OCI-LY7 (cell line): ENCODE data around the gene BDH1. TPM values are rescaled to one million over a fixed set of nuclear protein-coding genes. Genes with fewer than 3 reads are reported as not detected.

Experiments
- BruUV-seq: library from RNA; stranded (reverse); fragments of 400-500 nt; replicated peaks from 2 replicates; lab custom pipeline; 2021; lab: Mats Ljungman, UMichigan
- CTCF ChIA-PET: fragments of 300-600 bp; sonication (Branson Sonifier 250); formaldehyde crosslinking; loops from one replicate; lab custom pipeline; 2022; ENCODE audit warnings: antibody characterized with exemption; ENCODE audit not compliant: unreplicated experiment; lab: Charles Lee
- POLR2A ChIA-PET: fragments of 300-600 bp; sonication (Branson Sonifier 250); formaldehyde crosslinking; loops from one replicate; lab custom pipeline; 2022; ENCODE audit warnings: antibody characterized with exemption; lab: Charles Lee
- DNase-seq: peaks from one replicate; pipeline ENCODE4 v3.0.0-alpha.2; 2015; ENCODE audit warnings: low spot score
- H2AFZ ChIP-seq: fragments of 200-600 bp; sonication (generic), shearing (Covaris generic); 2 replicates; pipeline ENCODE4 v1.6.1; 2014; ENCODE audit warnings: mild to moderate bottlenecking, antibody characterized with exemption, low read length, moderate library complexity
- H3K27ac ChIP-seq: fragments of 200-600 bp; sonication (generic); 2 replicates; pipeline ENCODE4 v1.5.1; 2014; ENCODE audit warnings: mixed run types, low read depth, mild to moderate bottlenecking, moderate library complexity, low read length, inconsistent platforms; ENCODE audit not compliant: poor library complexity, severe bottlenecking
- H3K36me3 ChIP-seq: fragments of 200-600 bp; sonication (generic); 2 replicates; pipeline ENCODE4 v1.6.1; 2014; ENCODE audit warnings: mild to moderate bottlenecking, antibody characterized with exemption, low read length, moderate library complexity, mixed read lengths; ENCODE audit not compliant: insufficient read depth
- H3K4me1 ChIP-seq: fragments of 200-600 bp; sonication (generic); 2 replicates; pipeline ENCODE4 v1.5.1; 2014; ENCODE audit warnings: mild to moderate bottlenecking, low read length; ENCODE audit not compliant: insufficient read depth, poor library complexity, severe bottlenecking
- H3K4me2 ChIP-seq: fragments of 200-600 bp; sonication (generic); 2 replicates; pipeline ENCODE4 v1.6.1; 2014; ENCODE audit warnings: mild to moderate bottlenecking, low read length
- H3K4me3 ChIP-seq: fragments of 200-600 bp; sonication (generic); 2 replicates; pipeline ENCODE4 v1.5.1; 2014; ENCODE audit warnings: mild to moderate bottlenecking, low read depth, low read length; ENCODE audit not compliant: poor library complexity, severe bottlenecking
- H3K79me2 ChIP-seq: fragments of 200-600 bp; sonication (generic); 2 replicates; pipeline ENCODE4 v1.6.1; 2016; ENCODE audit warnings: low read depth, mild to moderate bottlenecking, low read length, moderate library complexity, mixed read lengths; ENCODE audit not compliant: insufficient read depth
- H3K9me2 ChIP-seq: fragments of 200-600 bp; sonication (generic); 2 replicates; pipeline ENCODE4 v1.6.1; 2016; ENCODE audit warnings: mild to moderate bottlenecking, low read length, mixed read lengths; ENCODE audit not compliant: insufficient read depth
- H3K9me3 ChIP-seq: fragments of 200-600 bp; sonication (generic); 2 replicates; pipeline ENCODE4 v1.6.1; 2014; ENCODE audit warnings: mild to moderate bottlenecking, mixed run types, low read length, mixed read lengths
- H4K20me1 ChIP-seq: fragments of 200-600 bp; sonication (generic); 2 replicates; pipeline ENCODE4 v1.6.1; 2014; ENCODE audit warnings: mild to moderate bottlenecking, antibody characterized with exemption, low read length, moderate library complexity, mixed read lengths; ENCODE audit not compliant: insufficient read depth
- CTCF ChIP-seq: fragments of 200-600 bp; sonication (generic); conservative IDR thresholded peaks from 2 replicates; pipeline ENCODE4 v1.5.1; 2014; ENCODE audit warnings: mild to moderate bottlenecking, antibody characterized with exemption, low read length, moderate library complexity, mixed read lengths
- EZH2phosphoT487 ChIP-seq: fragments of 200-600 bp; sonication (generic); IDR thresholded peaks from 2 replicates; pipeline ENCODE4 v1.6.1; 2018; ENCODE audit warnings: low read depth, borderline replicate concordance, mild to moderate bottlenecking, mixed run types, antibody characterized with exemption, low read length, moderate library complexity, mixed read lengths
- intact Hi-C: fragments of 100-400 bp; cut with micrococcal nuclease; formaldehyde crosslinking; loops from one replicate; pipeline ENCODE4 v1.10.0; 2022; ENCODE audit not compliant: unreplicated experiment
- total RNA-seq, 2 experiments: library from RNA; depleted of rRNA in 1 of 2; stranded (reverse); fragments of >200 nt in 1 of 2; shearing (Covaris generic) in 1 of 2; gene quantifications; 2 replicates each; pipeline ENCODE4 v1.2.3, GENCODE V29; 2014 to 2022

BDH1 gene
- total RNA-seq, 2 experiments from 2014 or later: 14.1 to 14.5 TPM

GRCh38 chr3:197490098-197491058 lies 65.4 kb downstream of the BDH1 start:
- H3K9me2 ChIP-seq: no peaks in the 10 kb centered on the region
- no peaks in the 10 kb centered on the region for H4K20me1 ChIP-seq
- H3K9me3 ChIP-seq: no peaks in the 10 kb centered on the region
- H3K4me1 ChIP-seq: no peaks in the 10 kb centered on the region
- H3K4me2 ChIP-seq: no peak overlapping the region
- no TSS peak for BruUV-seq
- CTCF ChIA-PET: no interaction called here
- H3K4me3 ChIP-seq: no peak overlapping the region
- H3K79me2 ChIP-seq: no peaks in the 10 kb centered on the region
- no peaks in the 10 kb centered on the region for H3K36me3 ChIP-seq
- TF ChIP-seq CTCF (no peak), EZH2phosphoT487 (no peak)
- intact Hi-C loops: no loop called here
- DNase-seq: no peak
- POLR2A ChIA-PET: no interaction called here
- no peak overlapping the region for H2AFZ ChIP-seq
- no peak overlapping the region for H3K27ac ChIP-seq

GRCh38 chr3:197487911-197488391 lies 67.8 kb downstream of the BDH1 start:
- Histone ChIP-seq H2AFZ (no peak overlapping the region), H3K27ac (no peak overlapping the region), H3K79me2 (no peaks in the 10 kb centered on the region), H3K36me3 (no peaks in the 10 kb centered on the region), H3K4me2 (no peak overlapping the region), H3K4me3 (no peak overlapping the region), H4K20me1 (no peaks in the 10 kb centered on the region), H3K9me3 (no peaks in the 10 kb centered on the region), H3K9me2 (no peaks in the 10 kb centered on the region), H3K4me1 (no peaks in the 10 kb centered on the region)
- ChIA-PET CTCF (no interaction called here), POLR2A (no interaction called here)
- TF ChIP-seq EZH2phosphoT487 (no peak), CTCF (no peak)
- intact Hi-C loops: no loop called here
- BruUV-seq: no TSS peak
- DNase-seq: no peak

- TF ChIP-seq EZH2phosphoT487: no peak
- no peak for TF ChIP-seq CTCF
- no peak for DNase-seq
- Histone ChIP-seq H3K79me2 (no peaks in the 10 kb centered on the region), H3K9me2 (no peaks in the 10 kb centered on the region), H3K27ac (no peak overlapping the region), H3K4me2 (no peak overlapping the region), H3K9me3 (no peaks in the 10 kb centered on the region), H3K4me3 (no peak overlapping the region), H4K20me1 (no peaks in the 10 kb centered on the region), H3K36me3 (no peaks in the 10 kb centered on the region), H2AFZ (no peak overlapping the region), H3K4me1 (no peaks in the 10 kb centered on the region)
- CTCF ChIA-PET: no interaction called here
- POLR2A ChIA-PET: no interaction called here
- BruUV-seq: no TSS peak
- intact Hi-C loops: no loop called here
Measured at GRCh38 chr3:197486861-197487260, 68.9 kb downstream of the BDH1 start.
